HFFc6 (cell line): ENCODE results near the gene MRTO4. TPM values are rescaled to one million over a fixed set of nuclear protein-coding genes. Genes with fewer than 3 reads are reported as not detected.
A peak's percentile ranks its signal among the peaks of the same experiment; 100 is the strongest.
"Not testable (repeated sequence)": the region's sequence is repeated elsewhere in the genome, so short reads cannot be mapped to it uniquely, and the experiment has no call there.

Experiments used
- DNase-seq: peaks from one replicate; pipeline ENCODE4 v3.0.0-alpha.2; 2018
- H3K27ac Mint-ChIP-seq: 2 replicates; pipeline ENCODE4 v1.8.0; 2020; ENCODE audit warnings: mild to moderate bottlenecking, mixed read lengths
- H3K27me3 Mint-ChIP-seq: 2 replicates; pipeline ENCODE4 v1.8.0; 2021; ENCODE audit warnings: mild to moderate bottlenecking, moderate library complexity, mixed read lengths; ENCODE audit not compliant: insufficient read depth
- H3K36me3 Mint-ChIP-seq: 2 replicates; pipeline ENCODE4 v1.8.0; 2021; ENCODE audit warnings: low read depth, mixed read lengths
- H3K4me1 Mint-ChIP-seq: 2 replicates; pipeline ENCODE4 v1.8.0; 2020; ENCODE audit warnings: low read depth, mixed read lengths
- H3K4me3 Mint-ChIP-seq: 2 replicates; pipeline ENCODE4 v1.8.0; 2020; ENCODE audit warnings: mild to moderate bottlenecking, moderate library complexity, mixed read lengths
- H3K9me3 Mint-ChIP-seq: 2 replicates; pipeline ENCODE4 v1.8.0; 2020; ENCODE audit warnings: mild to moderate bottlenecking, mixed read lengths
- CTCF ChIP-seq: fragments of 200-600 bp; sonication (generic); IDR thresholded peaks from 2 replicates; pipeline ENCODE4 v1.5.0; 2021; ENCODE audit warnings: antibody characterized with exemption, mild to moderate bottlenecking
- total RNA-seq, 6 experiments: library from RNA; stranded (reverse); fragmentation: NEBNext Ultra II Directional; extraction: Animal tissue kit (Norgen Biotek cat#: 25700); gene quantifications; 2 replicates in 1 of 6; 3 replicates in 5 of 6; pipeline ENCODE4 v1.2.3, GENCODE V29; 2021

MRTO4 gene
- total RNA-seq, 6 experiments from 2014 or later = 40.0 to 61.9 (median 45.0) TPM

GRCh38 chr1:19260211-19261138 lies 8.9 kb downstream of the MRTO4 start:
- H3K27ac Mint-ChIP-seq = peak overlapping the region; percentile 85
- no peaks in the 10 kb centered on the region for H3K9me3 Mint-ChIP-seq
- H3K4me3 Mint-ChIP-seq = peak overlapping the region; percentile 57; the same call in 1 of the 2 replicates
- H3K27me3 Mint-ChIP-seq = peaks cover 2% of the 10 kb centered on the region
- H3K36me3 Mint-ChIP-seq = peaks cover 12% of the 10 kb centered on the region; the same call in 1 of the 2 replicates
- peaks cover 27% of the 10 kb centered on the region for H3K4me1 Mint-ChIP-seq
- peak; percentile 92 for DNase-seq
- no peak for TF ChIP-seq CTCF

GRCh38 chr1:19262047-19262446 lies 10.4 kb downstream of the MRTO4 start:
- no peak overlapping the region for H3K27ac Mint-ChIP-seq
- H3K4me3 Mint-ChIP-seq = no peak overlapping the region
- H3K27me3 Mint-ChIP-seq = no peaks in the 10 kb centered on the region; the same call in 1 of the 2 replicates
- no peak for DNase-seq
- H3K9me3 Mint-ChIP-seq = no peaks in the 10 kb centered on the region
- H3K4me1 Mint-ChIP-seq = peaks cover 23% of the 10 kb centered on the region
- H3K36me3 Mint-ChIP-seq = peaks cover 10% of the 10 kb centered on the region; the same call in 1 of the 2 replicates
- no peak for TF ChIP-seq CTCF

GRCh38 chr1:19262744-19263143 lies 11.1 kb downstream of the MRTO4 start:
- Mint-ChIP-seq H3K4me1 (peaks cover 19% of the 10 kb centered on the region), H3K36me3 (peaks cover 5% of the 10 kb centered on the region; the same call in 1 of the 2 replicates), H3K9me3 (no peaks in the 10 kb centered on the region), H3K27ac (no peak overlapping the region), H3K4me3 (no peak overlapping the region), H3K27me3 (no peaks in the 10 kb centered on the region)
- no peak for DNase-seq
- no peak for TF ChIP-seq CTCF

GRCh38 chr1:19268445-19268844 lies 16.8 kb downstream of the MRTO4 start:
- Mint-ChIP-seq H3K36me3 (no peaks in the 10 kb centered on the region; the same call in 1 of the 2 replicates), H3K27ac (no peak overlapping the region), H3K4me1 (peaks cover 7% of the 10 kb centered on the region; the same call in 1 of the 2 replicates), H3K27me3 (peaks cover 4% of the 10 kb centered on the region; the same call in 1 of the 2 replicates), H3K4me3 (no peak overlapping the region), H3K9me3 (peaks cover 3% of the 10 kb centered on the region; the same call in 1 of the 2 replicates)
- no peak for TF ChIP-seq CTCF
- no peak for DNase-seq

GRCh38 chr1:19269427-19270342 lies 18.1 kb downstream of the MRTO4 start:
- H3K4me1 Mint-ChIP-seq, H3K27ac Mint-ChIP-seq, H3K27me3 Mint-ChIP-seq, H3K36me3 Mint-ChIP-seq, H3K9me3 Mint-ChIP-seq, H3K4me3 Mint-ChIP-seq: not testable (repeated sequence)
- peak; percentile 71 for TF ChIP-seq CTCF
- peak; percentile 32 for DNase-seq

GRCh38 chr1:19270343-19270730 lies 18.7 kb downstream of the MRTO4 start:
- not testable (repeated sequence) for H3K36me3 Mint-ChIP-seq, H3K4me3 Mint-ChIP-seq, H3K27ac Mint-ChIP-seq, H3K4me1 Mint-ChIP-seq, DNase-seq, H3K9me3 Mint-ChIP-seq, H3K27me3 Mint-ChIP-seq
